ENCODE results near the gene EXOC3L1. TPM values are rescaled to one million over a fixed set of nuclear protein-coding genes. Genes with fewer than 3 reads are reported as not detected.

The EXOC3L1 gene
- total RNA-seq, 2 experiments from 2014 or later: not detected

DNA sequence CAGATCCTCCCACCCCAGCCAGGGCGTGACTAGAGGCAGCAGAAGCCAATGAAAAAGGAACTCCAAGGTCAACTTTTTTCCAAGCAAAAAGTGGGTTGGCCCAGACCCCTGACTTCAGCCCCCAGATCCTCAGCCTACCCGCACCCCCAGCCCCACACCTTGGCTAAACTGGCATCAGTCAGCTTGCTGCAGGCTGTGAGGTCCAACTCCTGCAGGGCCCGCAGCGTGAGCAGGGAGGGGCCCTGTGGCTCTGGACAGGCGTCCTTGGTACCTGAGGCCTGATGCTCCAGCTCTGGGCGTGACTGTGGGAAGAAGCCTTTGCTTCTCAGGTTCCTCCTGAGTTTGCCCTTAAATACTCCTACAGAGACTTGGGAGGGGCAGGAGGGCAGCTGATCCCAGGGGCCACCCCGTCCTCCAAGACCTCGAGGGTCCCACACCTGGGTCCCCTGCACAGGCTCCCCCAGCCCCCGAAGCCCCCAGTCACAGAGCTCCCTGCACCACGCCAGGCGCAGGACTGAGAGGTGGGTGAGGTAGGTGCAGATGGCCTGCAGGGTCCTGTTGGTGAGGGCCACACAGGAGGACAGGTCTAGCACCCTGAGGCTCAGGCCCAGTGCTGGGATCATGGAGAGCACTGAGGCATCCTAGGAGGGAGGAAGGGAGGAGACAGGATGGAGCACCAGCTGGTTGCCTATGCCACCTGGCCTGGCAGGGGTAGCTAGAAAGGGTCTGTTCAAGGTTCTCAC lies 18.4 kb upstream of the EXOC3L1 start:
- no peak for TF ChIP-seq CTCF (IDR thresholded peaks at IDR 0.05)
- intact Hi-C loops (cut with DNase I, micrococcal nuclease): no loop called here
- ATAC-seq (ENCODE audit: poor library complexity) (no peak), DNase-seq (no peak)
- Histone ChIP-seq H3K27me3 (ENCODE audit: control insufficient read depth in 1 of 2, insufficient read depth in 2 of 2, low read length in 2 of 2) (no peaks in the 10 kb centered on the region), H3K36me3 (ENCODE audit: insufficient read depth, low read length) (peaks cover 23% of the 10 kb centered on the region), H3K4me1 (ENCODE audit: insufficient read depth, low read length) (no peaks in the 10 kb centered on the region), H3K9me3 (ENCODE audit: control insufficient read depth in 1 of 2, insufficient read depth in 1 of 2, low read length in 2 of 2) (no peaks in the 10 kb centered on the region), H3K4me3 (ENCODE audit: low read length) (no peak overlapping the region), H3K27ac (ENCODE audit: low read depth in 1 of 2, low read length in 2 of 2) (no peak overlapping the region)
- Mint-ChIP-seq H3K36me3 (ENCODE audit: low read depth) (peaks cover 11% of the 10 kb centered on the region), H3K27ac (no peak overlapping the region), H3K9me3 (no peaks in the 10 kb centered on the region), H3K4me1 (ENCODE audit: low read depth) (no peaks in the 10 kb centered on the region), H3K27me3 (no peaks in the 10 kb centered on the region), H3K4me3 (no peak overlapping the region)
- ChIA-PET CTCF (interaction anchor here (0.6 to 1.3 kb wide), 2 partner anchors 11 to 254 kb away, joined by 3 to 4 read pairs; no protein-coding TSS in a partner anchor), POLR2A (interaction anchor here (0.7 kb wide), 1 partner anchor 1064 kb away, joined by 3 read pairs; no protein-coding TSS in a partner anchor)

GRCh38 chr16:67207249-67208091 lies 17.5 kb upstream of the EXOC3L1 start:
- intact Hi-C loops (cut with DNase I, micrococcal nuclease): no loop called here
- ChIA-PET CTCF (interaction anchor here (1.3 kb wide), 1 partner anchor 253 kb away, joined by 3 read pairs; no protein-coding TSS in a partner anchor), POLR2A (no interaction called here)
- no peaks in the 10 kb centered on the region for H3K4me1 Mint-ChIP-seq (ENCODE audit: low read depth)
- TF ChIP-seq CTCF (IDR thresholded peaks at IDR 0.05): no peak
- no peak overlapping the region for H3K4me3 ChIP-seq (ENCODE audit: low read length)
- no peak overlapping the region for H3K27ac Mint-ChIP-seq
- no peaks in the 10 kb centered on the region for H3K9me3 Mint-ChIP-seq
- no peak overlapping the region for H3K4me3 Mint-ChIP-seq
- H3K36me3 Mint-ChIP-seq (ENCODE audit: low read depth): peaks cover 15% of the 10 kb centered on the region
- H3K36me3 ChIP-seq (ENCODE audit: insufficient read depth, low read length): peaks cover 30% of the 10 kb centered on the region
- DNase-seq (no peak), ATAC-seq (ENCODE audit: poor library complexity) (no peak)
- no peaks in the 10 kb centered on the region for H3K27me3 Mint-ChIP-seq
- no peaks in the 10 kb centered on the region for H3K4me1 ChIP-seq (ENCODE audit: insufficient read depth, low read length)
- H3K27me3 ChIP-seq (ENCODE audit: control insufficient read depth in 1 of 2, insufficient read depth in 2 of 2, low read length in 2 of 2): no peaks in the 10 kb centered on the region
- no peaks in the 10 kb centered on the region for H3K9me3 ChIP-seq (ENCODE audit: control insufficient read depth in 1 of 2, insufficient read depth in 1 of 2, low read length in 2 of 2)
- H3K27ac ChIP-seq (ENCODE audit: low read depth in 1 of 2, low read length in 2 of 2): no peak overlapping the region

- peaks cover 19% of the 10 kb centered on the region for H3K36me3 Mint-ChIP-seq (ENCODE audit: low read depth)
- ChIA-PET POLR2A (no interaction called here), CTCF (interaction anchor here (1.3 kb wide), 1 partner anchor 253 kb away, joined by 3 read pairs; no protein-coding TSS in a partner anchor)
- no peak overlapping the region for H3K27ac ChIP-seq (ENCODE audit: low read depth in 1 of 2, low read length in 2 of 2)
- no peaks in the 10 kb centered on the region for H3K9me3 ChIP-seq (ENCODE audit: control insufficient read depth in 1 of 2, insufficient read depth in 1 of 2, low read length in 2 of 2)
- no peak overlapping the region for H3K27ac Mint-ChIP-seq
- no peaks in the 10 kb centered on the region for H3K9me3 Mint-ChIP-seq
- ATAC-seq (ENCODE audit: poor library complexity) (no peak), DNase-seq (no peak)
- intact Hi-C loops (cut with DNase I, micrococcal nuclease): no loop called here
- no peak overlapping the region for H3K4me3 ChIP-seq (ENCODE audit: low read length)
- H3K36me3 ChIP-seq (ENCODE audit: insufficient read depth, low read length): peaks cover 36% of the 10 kb centered on the region
- no peaks in the 10 kb centered on the region for H3K27me3 Mint-ChIP-seq
- H3K4me1 ChIP-seq (ENCODE audit: insufficient read depth, low read length): no peaks in the 10 kb centered on the region
- H3K27me3 ChIP-seq (ENCODE audit: control insufficient read depth in 1 of 2, insufficient read depth in 2 of 2, low read length in 2 of 2): no peaks in the 10 kb centered on the region
- no peak for TF ChIP-seq CTCF (IDR thresholded peaks at IDR 0.05)
- H3K4me3 Mint-ChIP-seq: no peak overlapping the region
- H3K4me1 Mint-ChIP-seq (ENCODE audit: low read depth): no peaks in the 10 kb centered on the region
Observed at GRCh38 chr16:67206838-67207248, 16.9 kb upstream of the EXOC3L1 start.
